Neural progenitor cell (in vitro differentiated cells): ENCODE data around the gene PTH2R. TPM values are rescaled to one million over a fixed set of nuclear protein-coding genes. Genes with fewer than 3 reads are reported as not detected.
A peak's percentile ranks its signal among the peaks of the same experiment; 100 is the strongest.

ENCODE experiments used
- DNase-seq: peaks from one replicate; pipeline ENCODE4 v3.0.0-alpha.2; 2016; ENCODE audit warnings: low spot score
- H2AFZ ChIP-seq: fragments of 200-600 bp; sonication (generic); replicated peaks from 2 replicates; pipeline ENCODE4 v1.6.1; 2016; ENCODE audit warnings: antibody characterized with exemption
- H3F3A ChIP-seq: fragments of 200-600 bp; sonication (generic); 2 replicates; pipeline ENCODE4 v1.6.1; 2016; ENCODE audit warnings: antibody characterized with exemption, low read depth
- H3K27ac ChIP-seq: fragments of 200-600 bp; sonication (generic); 2 replicates; pipeline ENCODE4 v1.5.1; 2016; ENCODE audit warnings: mild to moderate bottlenecking
- H3K27me3 ChIP-seq: fragments of 200-600 bp; sonication (generic); 2 replicates; pipeline ENCODE4 v1.6.1; 2016; ENCODE audit warnings: mild to moderate bottlenecking, moderate library complexity
- H3K36me3 ChIP-seq: fragments of 200-600 bp; sonication (generic); 2 replicates; pipeline ENCODE4 v1.5.1; 2016
- H3K4me1 ChIP-seq: fragments of 200-600 bp; sonication (generic); 2 replicates; pipeline ENCODE4 v1.6.1; 2016; ENCODE audit warnings: mixed run types
- H3K4me2 ChIP-seq: fragments of 200-600 bp; sonication (generic); 2 replicates; pipeline ENCODE4 v1.6.1; 2016
- H3K4me3 ChIP-seq: fragments of 200-600 bp; sonication (generic); 2 replicates; pipeline ENCODE4 v1.5.1; 2016
- H3K79me2 ChIP-seq: fragments of 200-600 bp; sonication (generic); 2 replicates; pipeline ENCODE4 v1.6.1; 2016; ENCODE audit warnings: low read depth
- H3K9ac ChIP-seq: fragments of 200-600 bp; sonication (generic); 2 replicates; pipeline ENCODE4 v1.6.1; 2016
- H3K9me3 ChIP-seq: fragments of 200-600 bp; sonication (generic); 2 replicates; pipeline ENCODE4 v1.5.1; 2016; ENCODE audit warnings: low read depth
- H4K20me1 ChIP-seq: fragments of 200-600 bp; sonication (generic); 2 replicates; pipeline ENCODE4 v1.6.1; 2016; ENCODE audit warnings: low read depth
- H3K27ac Mint-ChIP-seq: 3 replicates; pipeline ENCODE4 v1.8.0; 2021; ENCODE audit warnings: mixed read lengths
- H3K27me3 Mint-ChIP-seq: 2 replicates; pipeline ENCODE4 v1.8.0; 2022; ENCODE audit warnings: low read depth, mild to moderate bottlenecking, inconsistent platforms, moderate library complexity, mixed read lengths; ENCODE audit not compliant: insufficient read depth
- H3K36me3 Mint-ChIP-seq: 3 replicates; pipeline ENCODE4 v1.8.0; 2021; ENCODE audit warnings: mixed read lengths
- H3K4me1 Mint-ChIP-seq: 3 replicates; pipeline ENCODE4 v1.8.0; 2021; ENCODE audit warnings: mixed read lengths
- H3K4me3 Mint-ChIP-seq: 3 replicates; pipeline ENCODE4 v1.8.0; 2021; ENCODE audit warnings: mild to moderate bottlenecking, moderate library complexity, mixed read lengths
- H3K9me3 Mint-ChIP-seq: 3 replicates; pipeline ENCODE4 v1.8.0; 2020; ENCODE audit warnings: mixed read lengths
- EZH2 ChIP-seq: fragments of 200-600 bp; sonication (generic); IDR thresholded peaks from 2 replicates; pipeline ENCODE4 v1.6.1; 2017; ENCODE audit warnings: antibody characterized with exemption, mild to moderate bottlenecking, moderate library complexity
- EZH2phosphoT487 ChIP-seq: fragments of 200-600 bp; sonication (generic); IDR thresholded peaks from 2 replicates; pipeline ENCODE4 v1.6.1; 2017; ENCODE audit warnings: antibody characterized with exemption
- total RNA-seq: library from RNA; depleted of rRNA; stranded (reverse); fragments of >200 nt; gene quantifications from 2 replicates; pipeline ENCODE4 v1.2.3, GENCODE V29; 2015; ENCODE audit warnings: low replicate concordance
- TF ChIP-seq, protein P1 (sequence below): fragments of 200-600 bp; sonication (generic); IDR thresholded peaks from 2 replicates; pipeline ENCODE4 v1.5.1; 2017; ENCODE audit warnings: antibody characterized with exemption, mild to moderate bottlenecking

The PTH2R gene
- total RNA-seq, 1 donor from 2014 or later = not detected

DNA sequence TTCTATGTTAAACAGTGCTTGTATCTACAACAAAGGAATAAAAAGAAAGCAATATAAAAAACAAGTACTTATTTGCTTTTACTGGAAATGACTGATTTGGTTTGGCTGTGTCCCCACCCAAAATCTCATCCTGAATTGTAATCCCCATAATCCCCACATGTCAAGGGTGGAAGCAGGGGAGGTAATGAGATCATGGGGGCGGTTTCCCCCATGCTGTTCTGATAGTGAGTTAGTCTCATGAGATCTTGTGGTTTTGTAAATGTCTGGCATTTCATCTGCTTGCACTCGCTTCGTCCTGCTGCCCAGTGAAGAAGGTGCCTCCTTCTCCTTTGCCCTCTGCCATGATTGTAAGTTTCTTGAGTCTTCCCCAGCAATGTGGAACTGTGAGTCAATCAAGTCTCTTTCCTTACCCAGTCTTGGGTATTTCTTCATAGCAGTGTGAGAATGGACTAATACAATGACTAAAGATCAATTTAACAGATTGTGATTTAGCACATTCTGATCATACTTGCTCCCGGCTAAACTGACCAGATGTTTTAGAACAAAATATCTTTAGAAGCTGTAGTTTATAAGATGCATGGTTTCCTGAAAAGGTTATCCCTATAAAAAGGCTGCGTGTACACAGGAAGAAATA is 19.9 kb downstream of the PTH2R start:
- H3K4me1 ChIP-seq = no peaks in the 10 kb centered on the region
- no peak overlapping the region for H3K9ac ChIP-seq
- DNase-seq = no peak
- no peaks in the 10 kb centered on the region for H3K9me3 ChIP-seq
- H2AFZ ChIP-seq = no peak overlapping the region
- no peaks in the 10 kb centered on the region for H3K36me3 Mint-ChIP-seq
- H3K79me2 ChIP-seq = no peaks in the 10 kb centered on the region
- H3K4me2 ChIP-seq = no peak overlapping the region
- no peaks in the 10 kb centered on the region for H3K27me3 ChIP-seq
- no peak overlapping the region for H3K4me3 ChIP-seq
- no peak overlapping the region for H3K27ac ChIP-seq
- H4K20me1 ChIP-seq = no peaks in the 10 kb centered on the region
- H3K27ac Mint-ChIP-seq = no peak overlapping the region
- no peaks in the 10 kb centered on the region for H3F3A ChIP-seq
- no peak overlapping the region for H3K4me3 Mint-ChIP-seq
- H3K27me3 Mint-ChIP-seq = no peaks in the 10 kb centered on the region
- H3K9me3 Mint-ChIP-seq = peaks cover 2% of the 10 kb centered on the region
- TF ChIP-seq EZH2phosphoT487 = no peak
- no peak for TF ChIP-seq EZH2
- TF ChIP-seq, protein P1, sequence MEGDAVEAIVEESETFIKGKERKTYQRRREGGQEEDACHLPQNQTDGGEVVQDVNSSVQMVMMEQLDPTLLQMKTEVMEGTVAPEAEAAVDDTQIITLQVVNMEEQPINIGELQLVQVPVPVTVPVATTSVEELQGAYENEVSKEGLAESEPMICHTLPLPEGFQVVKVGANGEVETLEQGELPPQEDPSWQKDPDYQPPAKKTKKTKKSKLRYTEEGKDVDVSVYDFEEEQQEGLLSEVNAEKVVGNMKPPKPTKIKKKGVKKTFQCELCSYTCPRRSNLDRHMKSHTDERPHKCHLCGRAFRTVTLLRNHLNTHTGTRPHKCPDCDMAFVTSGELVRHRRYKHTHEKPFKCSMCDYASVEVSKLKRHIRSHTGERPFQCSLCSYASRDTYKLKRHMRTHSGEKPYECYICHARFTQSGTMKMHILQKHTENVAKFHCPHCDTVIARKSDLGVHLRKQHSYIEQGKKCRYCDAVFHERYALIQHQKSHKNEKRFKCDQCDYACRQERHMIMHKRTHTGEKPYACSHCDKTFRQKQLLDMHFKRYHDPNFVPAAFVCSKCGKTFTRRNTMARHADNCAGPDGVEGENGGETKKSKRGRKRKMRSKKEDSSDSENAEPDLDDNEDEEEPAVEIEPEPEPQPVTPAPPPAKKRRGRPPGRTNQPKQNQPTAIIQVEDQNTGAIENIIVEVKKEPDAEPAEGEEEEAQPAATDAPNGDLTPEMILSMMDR = no peak
- no peaks in the 10 kb centered on the region for H3K36me3 ChIP-seq
- H3K4me1 Mint-ChIP-seq = no peaks in the 10 kb centered on the region

DNA sequence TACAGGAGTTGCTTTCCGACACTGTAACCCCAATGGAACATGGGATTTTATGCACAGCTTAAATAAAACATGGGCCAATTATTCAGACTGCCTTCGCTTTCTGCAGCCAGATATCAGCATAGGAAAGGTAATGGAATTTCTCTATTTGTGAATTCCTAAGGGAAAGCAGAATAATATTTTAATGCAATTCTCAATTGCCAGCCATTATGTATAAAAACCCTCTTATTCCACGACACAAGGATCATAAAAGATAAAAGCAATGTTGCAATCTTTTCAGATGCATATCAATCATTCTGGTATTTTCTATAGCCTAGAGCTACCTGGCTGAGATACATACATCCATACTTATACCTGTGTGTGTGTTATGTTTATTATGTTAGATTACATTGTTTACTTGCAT is 31.2 kb downstream of the PTH2R start:
- TF ChIP-seq EZH2 = no peak
- no peak for TF ChIP-seq EZH2phosphoT487
- TF ChIP-seq, protein P1 = no peak
- no peak overlapping the region for H3K4me2 ChIP-seq
- H3K4me1 Mint-ChIP-seq = no peaks in the 10 kb centered on the region

DNA sequence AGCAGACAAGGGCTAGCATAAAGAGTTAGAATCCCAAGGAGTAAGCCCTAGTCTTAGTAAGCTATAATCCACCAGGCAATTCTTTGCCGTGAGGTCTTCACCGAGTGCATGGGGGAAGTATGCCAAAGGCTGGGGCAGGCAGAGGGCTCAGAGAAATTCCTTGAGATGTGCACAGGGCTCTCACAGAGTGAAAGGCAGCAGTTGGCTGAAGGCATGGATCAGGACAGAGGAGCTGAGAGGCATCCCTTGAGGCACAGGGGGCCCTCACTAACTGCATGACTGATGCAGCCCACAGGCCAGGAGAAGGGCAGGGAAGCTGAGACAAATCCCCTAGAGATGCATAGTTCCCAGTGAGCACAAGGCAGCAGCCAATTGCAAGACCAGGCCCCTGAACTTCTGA is 34.1 kb downstream of the PTH2R start:
- no peaks in the 10 kb centered on the region for H3F3A ChIP-seq
- no peaks in the 10 kb centered on the region for H4K20me1 ChIP-seq
- H3K4me1 ChIP-seq = no peaks in the 10 kb centered on the region
- peak overlapping the region; percentile 27 for H2AFZ ChIP-seq
- Mint-ChIP-seq H3K27ac (no peak overlapping the region), H3K36me3 (no peaks in the 10 kb centered on the region), H3K9me3 (no peaks in the 10 kb centered on the region), H3K27me3 (no peaks in the 10 kb centered on the region), H3K4me3 (no peak overlapping the region), H3K4me1 (no peaks in the 10 kb centered on the region)
- no peak overlapping the region for H3K4me3 ChIP-seq
- no peaks in the 10 kb centered on the region for H3K27me3 ChIP-seq
- TF ChIP-seq EZH2phosphoT487 = no peak
- TF ChIP-seq, protein P1 = no peak
- no peak for TF ChIP-seq EZH2
- no peak overlapping the region for H3K27ac ChIP-seq
- no peak overlapping the region for H3K9ac ChIP-seq
- H3K9me3 ChIP-seq = no peaks in the 10 kb centered on the region
- no peaks in the 10 kb centered on the region for H3K79me2 ChIP-seq
- H3K4me2 ChIP-seq = no peak overlapping the region
- peak; percentile 57 for DNase-seq
- H3K36me3 ChIP-seq = no peaks in the 10 kb centered on the region

More for the DNA sequence above, 31.2 kb downstream of the PTH2R start:
- no peaks in the 10 kb centered on the region for H3K36me3 Mint-ChIP-seq
- H3K27ac Mint-ChIP-seq = no peak overlapping the region
- Histone ChIP-seq H3K27ac (no peak overlapping the region), H3K4me1 (no peaks in the 10 kb centered on the region), H3K79me2 (no peaks in the 10 kb centered on the region), H3F3A (no peaks in the 10 kb centered on the region), H3K9ac (no peak overlapping the region), H3K36me3 (no peaks in the 10 kb centered on the region), H3K9me3 (no peaks in the 10 kb centered on the region), H3K4me3 (no peak overlapping the region), H4K20me1 (no peaks in the 10 kb centered on the region), H3K27me3 (no peaks in the 10 kb centered on the region), H2AFZ (no peak overlapping the region)
- no peaks in the 10 kb centered on the region for H3K27me3 Mint-ChIP-seq
- no peak for DNase-seq
- no peaks in the 10 kb centered on the region for H3K9me3 Mint-ChIP-seq
- H3K4me3 Mint-ChIP-seq = no peak overlapping the region
